ENCODE results near the gene DLL3.
"Not testable (repeated sequence)": the region's sequence is repeated elsewhere in the genome, so short reads cannot be mapped to it uniquely, and the experiment has no call there.

Gene DLL3

GRCh38 chr19:39498798-39499642, at the start of gene DLL3:
Gene DLL3, plus strand, starts transcription at chr19:39498947. Its CDS starts 28 bp downstream, at chr19:39498975.
- no peak for DNase-seq (ENCODE audit: low read depth in 1 of 2, low spot score in 1 of 2)

- DNase-seq (ENCODE audit: low read depth in 1 of 2, low spot score in 1 of 2) = no peak
These were observed 49.5 kb upstream of the DLL3 start for GRCh38 chr19:39449116-39449797.

GRCh38 chr19:39451257-39451656, 47.5 kb upstream of the DLL3 start:
- not testable (repeated sequence) for DNase-seq (ENCODE audit: low read depth in 1 of 2, low spot score in 1 of 2)

- DNase-seq (ENCODE audit: low read depth in 1 of 2, low spot score in 1 of 2) = no peak
These were observed 35.3 kb upstream of the DLL3 start for GRCh38 chr19:39463403-39463802.

- no peak for DNase-seq (ENCODE audit: low read depth in 1 of 2, low spot score in 1 of 2)
These were observed 32.6 kb upstream of the DLL3 start for GRCh38 chr19:39465956-39466747.

GRCh38 chr19:39467941-39468340, 30.8 kb upstream of the DLL3 start:
- DNase-seq (ENCODE audit: low read depth in 1 of 2, low spot score in 1 of 2) = no peak

GRCh38 chr19:39469036-39469435, 29.7 kb upstream of the DLL3 start:
- DNase-seq (ENCODE audit: low read depth in 1 of 2, low spot score in 1 of 2) = no peak

- DNase-seq (ENCODE audit: low read depth in 1 of 2, low spot score in 1 of 2) = no peak
These were observed 29.2 kb upstream of the DLL3 start for GRCh38 chr19:39469567-39469966.

GRCh38 chr19:39470724-39471339, 27.9 kb upstream of the DLL3 start:
- no peak for DNase-seq (ENCODE audit: low read depth in 1 of 2, low spot score in 1 of 2)

- DNase-seq (ENCODE audit: low read depth in 1 of 2, low spot score in 1 of 2) = no peak
These were observed 26.8 kb upstream of the DLL3 start for GRCh38 chr19:39471756-39472536.

- DNase-seq (ENCODE audit: low read depth in 1 of 2, low spot score in 1 of 2) = no peak
These were observed 25.9 kb upstream of the DLL3 start for GRCh38 chr19:39472746-39473442.

- DNase-seq (ENCODE audit: low read depth in 1 of 2, low spot score in 1 of 2) = no peak
These were observed 25.2 kb upstream of the DLL3 start for GRCh38 chr19:39473443-39473960.

GRCh38 chr19:39474139-39474620, 24.6 kb upstream of the DLL3 start:
- peak; percentile 58 to 64 for DNase-seq (ENCODE audit: low read depth in 1 of 2, low spot score in 1 of 2)

- DNase-seq (ENCODE audit: low read depth in 1 of 2, low spot score in 1 of 2) = no peak
These were observed 23.0 kb upstream of the DLL3 start for GRCh38 chr19:39475748-39476147.

GRCh38 chr19:39479319-39479801, 19.4 kb upstream of the DLL3 start:
- DNase-seq (ENCODE audit: low read depth in 1 of 2, low spot score in 1 of 2) = not testable (repeated sequence)

- DNase-seq (ENCODE audit: low read depth in 1 of 2, low spot score in 1 of 2) = no peak
These were observed 18.8 kb upstream of the DLL3 start for GRCh38 chr19:39479916-39480315.

GRCh38 chr19:39480337-39481228, 18.2 kb upstream of the DLL3 start, which contains the start of gene TIMM50:
Gene TIMM50, plus strand, starts transcription at chr19:39480838. Its CDS starts 16 bp downstream, at chr19:39480854.
- peak; percentile 94 to 96 for DNase-seq (ENCODE audit: low read depth in 1 of 2, low spot score in 1 of 2)

- no peak for DNase-seq (ENCODE audit: low read depth in 1 of 2, low spot score in 1 of 2)
These were observed 17.6 kb upstream of the DLL3 start for GRCh38 chr19:39481229-39481545.
